Measurements from ENCODE around the gene TAF1B.

Gene TAF1B

DNA sequence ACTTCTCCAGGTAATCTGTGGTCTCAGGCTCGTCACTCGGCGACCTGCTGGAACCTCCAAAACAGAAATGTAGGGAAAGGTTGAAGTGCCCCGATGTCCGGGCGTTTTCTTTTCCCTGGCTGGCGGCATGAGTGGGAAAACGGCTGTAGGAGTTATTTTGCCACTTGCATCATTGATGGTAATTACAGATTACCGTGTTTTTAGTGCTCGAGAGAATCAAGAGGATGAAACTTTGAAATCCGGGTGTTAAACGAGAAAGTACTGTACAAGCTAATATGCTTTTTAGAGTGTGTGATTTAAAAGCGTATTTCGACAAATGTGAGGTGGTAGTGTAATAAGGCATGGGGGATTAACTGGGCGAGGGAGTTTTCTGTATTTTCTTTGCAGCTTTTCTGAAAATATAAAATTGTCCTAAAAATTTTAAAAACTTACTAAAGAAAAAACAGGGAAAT is 109.0 kb downstream of the TAF1B start:
- DNase-seq (ENCODE audit: extremely low spot score) = no peak
- TF ChIP-seq, protein P1, sequence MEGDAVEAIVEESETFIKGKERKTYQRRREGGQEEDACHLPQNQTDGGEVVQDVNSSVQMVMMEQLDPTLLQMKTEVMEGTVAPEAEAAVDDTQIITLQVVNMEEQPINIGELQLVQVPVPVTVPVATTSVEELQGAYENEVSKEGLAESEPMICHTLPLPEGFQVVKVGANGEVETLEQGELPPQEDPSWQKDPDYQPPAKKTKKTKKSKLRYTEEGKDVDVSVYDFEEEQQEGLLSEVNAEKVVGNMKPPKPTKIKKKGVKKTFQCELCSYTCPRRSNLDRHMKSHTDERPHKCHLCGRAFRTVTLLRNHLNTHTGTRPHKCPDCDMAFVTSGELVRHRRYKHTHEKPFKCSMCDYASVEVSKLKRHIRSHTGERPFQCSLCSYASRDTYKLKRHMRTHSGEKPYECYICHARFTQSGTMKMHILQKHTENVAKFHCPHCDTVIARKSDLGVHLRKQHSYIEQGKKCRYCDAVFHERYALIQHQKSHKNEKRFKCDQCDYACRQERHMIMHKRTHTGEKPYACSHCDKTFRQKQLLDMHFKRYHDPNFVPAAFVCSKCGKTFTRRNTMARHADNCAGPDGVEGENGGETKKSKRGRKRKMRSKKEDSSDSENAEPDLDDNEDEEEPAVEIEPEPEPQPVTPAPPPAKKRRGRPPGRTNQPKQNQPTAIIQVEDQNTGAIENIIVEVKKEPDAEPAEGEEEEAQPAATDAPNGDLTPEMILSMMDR (IDR thresholded peaks at IDR 0.05; ENCODE audit: control extremely low read depth, extremely low read depth, low read depth, missing control alignments) = no peak
- ChIA-PET POLR2A (no interaction called here), CTCF (interaction anchor here (0.9 to 1.5 kb wide), 3 partner anchors 9 to 139 kb away, joined by 3 to 4 read pairs (median 3); no protein-coding TSS in a partner anchor)

GRCh38 chr2:9952856-9953503 is 109.7 kb downstream of the TAF1B start:
- POLR2A ChIA-PET = no interaction called here
- CTCF ChIA-PET = interaction anchor here (0.7 to 1.5 kb wide), 4 partner anchors 9 to 139 kb away, joined by 3 to 4 read pairs (median 3); no protein-coding TSS in a partner anchor
- DNase-seq (ENCODE audit: extremely low spot score) = no peak
- TF ChIP-seq, protein P1 (IDR thresholded peaks at IDR 0.05; ENCODE audit: control extremely low read depth, extremely low read depth, low read depth, missing control alignments) = no peak

DNA sequence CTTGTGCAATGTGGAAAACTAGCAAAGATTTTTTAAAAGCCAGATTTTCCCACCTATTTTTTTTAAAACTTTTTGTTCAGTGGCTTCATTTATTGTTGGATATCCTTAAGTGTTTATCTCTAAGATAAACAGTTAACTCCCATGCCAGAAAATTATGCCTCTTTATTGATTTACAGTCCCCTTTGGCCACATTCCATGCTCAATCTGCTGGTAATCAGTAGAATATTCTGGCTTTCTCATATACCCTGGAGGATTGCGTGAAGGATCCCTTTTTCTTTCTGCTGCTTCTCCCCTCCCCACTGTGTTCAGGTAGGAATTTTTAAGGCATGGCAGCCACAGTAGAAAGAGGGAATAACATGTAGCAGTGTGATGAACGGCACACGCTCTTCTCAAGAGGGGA is 110.9 kb downstream of the TAF1B start:
- POLR2A ChIA-PET = no interaction called here
- CTCF ChIA-PET = no interaction called here

DNA sequence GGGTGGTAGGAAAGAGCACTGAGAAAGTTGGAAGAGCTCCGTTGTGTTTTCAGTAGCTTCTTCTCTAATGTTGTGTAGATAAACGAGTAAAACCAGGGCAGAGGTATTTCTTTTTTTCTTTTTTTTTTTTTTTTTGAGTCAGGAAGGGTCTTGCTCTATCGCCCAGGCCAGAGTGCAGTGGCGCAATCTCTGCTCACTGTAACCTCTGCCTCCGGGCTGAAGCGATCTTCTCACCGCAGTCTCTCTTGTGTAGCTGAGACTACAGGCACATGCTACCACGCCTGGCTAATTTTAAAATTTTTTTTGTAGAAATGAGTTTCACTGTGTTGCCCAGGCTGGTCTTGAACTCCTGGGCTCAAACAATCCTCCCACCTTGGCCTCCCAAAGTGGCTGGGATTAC is 114.8 kb downstream of the TAF1B start:
- CTCF ChIA-PET = interaction anchor here (1.1 to 3.9 kb wide), 3 partner anchors 18 to 158 kb away, joined by 3 to 16 read pairs (median 3); no protein-coding TSS in a partner anchor
- POLR2A ChIA-PET = no interaction called here
- TF ChIP-seq, protein P1 (IDR thresholded peaks at IDR 0.05; ENCODE audit: control extremely low read depth, extremely low read depth, low read depth, missing control alignments) = no peak
- no peak for DNase-seq (ENCODE audit: extremely low spot score)

More for the DNA sequence above, 110.9 kb downstream of the TAF1B start:
- TF ChIP-seq, protein P1 (IDR thresholded peaks at IDR 0.05; ENCODE audit: control extremely low read depth, extremely low read depth, low read depth, missing control alignments) = no peak
- no peak for DNase-seq (ENCODE audit: extremely low spot score)

GRCh38 chr2:9959262-9959661 is 116.0 kb downstream of the TAF1B start:
- CTCF ChIA-PET = no interaction called here
- POLR2A ChIA-PET = no interaction called here
- TF ChIP-seq, protein P1 (IDR thresholded peaks at IDR 0.05; ENCODE audit: control extremely low read depth, extremely low read depth, low read depth, missing control alignments) = no peak
- DNase-seq (ENCODE audit: extremely low spot score) = no peak

DNA sequence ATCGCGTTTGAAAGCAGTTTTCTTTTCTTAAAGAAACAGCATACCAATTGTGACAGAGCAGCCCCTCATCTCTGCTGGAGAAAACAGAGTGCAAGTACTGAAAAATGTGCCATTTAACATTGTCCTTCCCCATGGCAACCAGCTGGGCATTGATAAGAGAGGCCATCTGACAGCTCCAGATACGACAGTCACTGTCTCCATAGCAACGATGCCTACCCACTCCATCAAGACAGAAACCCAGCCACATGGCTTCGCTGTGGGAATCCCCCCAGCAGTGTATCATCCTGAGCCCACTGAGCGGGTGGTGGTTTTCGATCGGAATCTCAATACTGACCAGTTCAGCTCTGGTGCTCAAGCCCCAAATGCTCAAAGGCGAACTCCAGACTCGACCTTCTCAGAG is 117.7 kb downstream of the TAF1B start:
- CTCF ChIA-PET = interaction anchor here (1.2 to 3.0 kb wide), 6 partner anchors 8 to 67 kb away, joined by 3 to 17 read pairs (median 4); no protein-coding TSS in a partner anchor
- POLR2A ChIA-PET = no interaction called here
- TF ChIP-seq, protein P1 (IDR thresholded peaks at IDR 0.05; ENCODE audit: control extremely low read depth, extremely low read depth, low read depth, missing control alignments) = no peak
- DNase-seq (ENCODE audit: extremely low spot score) = no peak
